MCF 10A (cell line): Measurements from ENCODE around the gene PRRT1B. TPM values are rescaled to one million over a fixed set of nuclear protein-coding genes. Genes with fewer than 3 reads are reported as not detected.

Experiments
- BruUV-seq: library from RNA; stranded (reverse); fragments of 400-500 nt; replicated peaks from 2 replicates; lab custom pipeline; 2021; lab: Mats Ljungman, UMichigan
- CTCF ChIA-PET: fragments of 300-600 bp; sonication (Branson Sonifier 250); formaldehyde crosslinking; extraction: SDS; loops from one replicate; lab custom pipeline; 2021; ENCODE audit warnings: antibody characterized with exemption, inconsistent platforms; lab: Yijun Ruan, JAX
- POLR2A ChIA-PET: fragments of 300-600, 350-650 bp; sonication (Branson Sonifier 250); formaldehyde crosslinking; extraction: SDS; loops from one replicate; lab custom pipeline; 2020; ENCODE audit warnings: antibody characterized with exemption, inconsistent platforms; lab: Yijun Ruan, JAX
- DNase-seq: peaks from one replicate; pipeline ENCODE4 v3.0.0-alpha.2; 2018; ENCODE audit not compliant: unreplicated experiment
- H3K27ac Mint-ChIP-seq: one replicate; pipeline ENCODE4 v1.8.0; 2022; ENCODE audit warnings: mild to moderate bottlenecking, low read depth, mixed read lengths; ENCODE audit not compliant: unreplicated experiment
- H3K27me3 Mint-ChIP-seq: one replicate; pipeline ENCODE4 v1.8.0; 2022; ENCODE audit warnings: mixed read lengths; ENCODE audit not compliant: insufficient read depth, unreplicated experiment
- H3K36me3 Mint-ChIP-seq: one replicate; pipeline ENCODE4 v1.8.0; 2022; ENCODE audit warnings: mild to moderate bottlenecking, moderate library complexity, mixed read lengths; ENCODE audit not compliant: insufficient read depth, unreplicated experiment
- H3K4me1 Mint-ChIP-seq: one replicate; pipeline ENCODE4 v1.8.0; 2022; ENCODE audit warnings: mixed read lengths; ENCODE audit not compliant: insufficient read depth, unreplicated experiment
- H3K4me3 Mint-ChIP-seq: one replicate; pipeline ENCODE4 v1.8.0; 2022; ENCODE audit warnings: mild to moderate bottlenecking, moderate library complexity, mixed read lengths; ENCODE audit not compliant: unreplicated experiment
- H3K9me3 Mint-ChIP-seq: one replicate; pipeline ENCODE4 v1.8.0; 2022; ENCODE audit warnings: mixed read lengths; ENCODE audit not compliant: unreplicated experiment
- CTCF ChIP-seq: fragments of 200-600 bp; IDR thresholded peaks from one replicate; pipeline ENCODE4 v1.8.0; 2022; ENCODE audit warnings: antibody characterized with exemption, mild to moderate bottlenecking; ENCODE audit not compliant: unreplicated experiment
- intact Hi-C: fragments of 100-400 bp; cut with micrococcal nuclease; formaldehyde crosslinking; loops from 2 replicates; pipeline ENCODE4 v1.14.1; 2022
- total RNA-seq: library from RNA; stranded (reverse); gene quantifications from 2 replicates; pipeline ENCODE4 v1.2.3, GENCODE V29; 2022

PRRT1B gene
- total RNA-seq, 1 experiment from 2014 or later: not detected

- BruUV-seq: no TSS peak
- ChIA-PET CTCF (interaction anchor here (0.8 kb wide), 1 partner anchor 13 kb away, joined by 3 read pairs; no protein-coding TSS in a partner anchor), POLR2A (interaction anchor here (0.6 kb wide), 1 partner anchor 29 kb away, joined by 3 read pairs; no protein-coding TSS in a partner anchor)
- Mint-ChIP-seq H3K27me3 (no peaks in the 10 kb centered on the region), H3K4me1 (no peaks in the 10 kb centered on the region), H3K36me3 (peaks cover 35% of the 10 kb centered on the region), H3K4me3 (no peak overlapping the region), H3K9me3 (no peaks in the 10 kb centered on the region), H3K27ac (peak overlapping the region; percentile 14)
- intact Hi-C loops: no loop called here
- DNase-seq: no peak
- TF ChIP-seq CTCF: no peak
Measured at GRCh38 chr9:131578731-131579504, 33.6 kb downstream of the PRRT1B start.

GRCh38 chr9:131579789-131580211, 34.5 kb downstream of the PRRT1B start:
- no peaks in the 10 kb centered on the region for H3K9me3 Mint-ChIP-seq
- H3K27me3 Mint-ChIP-seq: no peaks in the 10 kb centered on the region
- TF ChIP-seq CTCF: no peak
- peaks cover 32% of the 10 kb centered on the region for H3K36me3 Mint-ChIP-seq
- no TSS peak for BruUV-seq
- H3K4me3 Mint-ChIP-seq: no peak overlapping the region
- H3K4me1 Mint-ChIP-seq: no peaks in the 10 kb centered on the region
- H3K27ac Mint-ChIP-seq: peak overlapping the region; percentile 14
- intact Hi-C loops: no loop called here
- no peak for DNase-seq
- ChIA-PET POLR2A (no interaction called here), CTCF (interaction anchor here (0.6 to 0.7 kb wide), 2 partner anchors 243 to 258 kb away, joined by 3 read pairs; no protein-coding TSS in a partner anchor)

- no peak overlapping the region for H3K4me3 Mint-ChIP-seq
- ChIA-PET POLR2A (no interaction called here), CTCF (interaction anchor here (0.6 to 0.7 kb wide), 2 partner anchors 244 to 259 kb away, joined by 3 read pairs; no protein-coding TSS in a partner anchor)
- no peak for TF ChIP-seq CTCF
- no peaks in the 10 kb centered on the region for H3K4me1 Mint-ChIP-seq
- H3K36me3 Mint-ChIP-seq: peaks cover 36% of the 10 kb centered on the region
- DNase-seq: no peak
- H3K27ac Mint-ChIP-seq: no peak overlapping the region
- no peaks in the 10 kb centered on the region for H3K9me3 Mint-ChIP-seq
- no TSS peak for BruUV-seq
- intact Hi-C loops: no loop called here
- H3K27me3 Mint-ChIP-seq: no peaks in the 10 kb centered on the region
Measured at GRCh38 chr9:131580358-131580757, 35.0 kb downstream of the PRRT1B start.

GRCh38 chr9:131582056-131582455, 36.7 kb downstream of the PRRT1B start:
- CTCF ChIA-PET: no interaction called here
- DNase-seq: no peak
- no TSS peak for BruUV-seq
- TF ChIP-seq CTCF: no peak
- POLR2A ChIA-PET: no interaction called here
- no peaks in the 10 kb centered on the region for H3K27me3 Mint-ChIP-seq
- peaks cover 34% of the 10 kb centered on the region for H3K36me3 Mint-ChIP-seq
- no peaks in the 10 kb centered on the region for H3K4me1 Mint-ChIP-seq
- intact Hi-C loops: no loop called here
- no peak overlapping the region for H3K27ac Mint-ChIP-seq
- H3K4me3 Mint-ChIP-seq: no peak overlapping the region
- H3K9me3 Mint-ChIP-seq: no peaks in the 10 kb centered on the region
